Left renal cortex interstitium (tissue), 4 donors: ENCODE results near the gene IRF8. TPM values are rescaled to one million over a fixed set of nuclear protein-coding genes. Genes with fewer than 3 reads are reported as not detected.
"Not testable (repeated sequence)": the region's sequence is repeated elsewhere in the genome, so short reads cannot be mapped to it uniquely, and the experiment has no call there.

ENCODE experiments used
- DNase-seq, 4 donors: peaks; one replicate each; pipeline ENCODE4 v3.0.0-alpha.2; 2013; ENCODE audit warnings: low read depth in 4 of 4, low spot score in 2 of 4, missing footprints in 1 of 4
- polyA plus RNA-seq, 4 donors: library from polyadenylated mRNA; unstranded; fragments of 120-200 nt; gene quantifications; one replicate each; pipeline ENCODE4 v1.2.1, GENCODE V29; 2013; ENCODE audit not compliant: insufficient read length in 4 of 4

Gene IRF8
- polyA plus RNA-seq, 4 donors: 3.9 to 6.6 (median 5.8) TPM

DNA sequence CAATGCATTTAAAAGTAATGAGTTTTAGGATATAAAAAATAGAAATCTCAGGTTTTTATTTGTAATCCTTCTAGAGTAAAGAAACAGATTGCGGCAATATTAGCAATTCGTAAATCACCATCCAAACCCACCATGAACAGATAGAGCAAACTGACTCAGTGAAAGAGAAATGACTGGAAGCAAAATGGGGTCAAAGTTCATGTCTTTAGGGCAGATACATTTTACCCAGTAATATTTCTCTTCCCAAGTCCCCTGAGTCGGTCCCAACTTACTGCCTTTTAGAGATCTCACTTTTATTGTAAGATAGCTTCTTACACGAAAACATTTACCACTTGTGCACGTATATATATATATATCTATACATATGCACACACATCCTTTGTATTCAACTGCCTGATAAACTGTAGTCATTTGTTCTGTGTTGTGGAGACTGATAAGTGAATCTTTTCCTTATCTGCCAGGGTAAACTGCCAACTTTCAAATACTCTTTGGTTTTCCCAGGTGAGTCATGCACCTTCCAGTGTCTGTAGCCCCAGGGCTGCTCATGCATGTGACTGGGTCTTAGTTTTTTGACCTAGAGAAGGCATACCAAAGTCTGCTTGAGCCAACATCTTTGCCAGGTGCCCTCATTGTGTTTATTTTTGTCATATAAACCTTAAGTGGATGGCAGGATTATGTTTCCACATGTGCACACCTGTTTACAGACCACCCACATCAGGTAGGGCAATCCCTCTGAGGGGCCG is 7.8 kb upstream of the IRF8 start:
- no peak for DNase-seq

DNA sequence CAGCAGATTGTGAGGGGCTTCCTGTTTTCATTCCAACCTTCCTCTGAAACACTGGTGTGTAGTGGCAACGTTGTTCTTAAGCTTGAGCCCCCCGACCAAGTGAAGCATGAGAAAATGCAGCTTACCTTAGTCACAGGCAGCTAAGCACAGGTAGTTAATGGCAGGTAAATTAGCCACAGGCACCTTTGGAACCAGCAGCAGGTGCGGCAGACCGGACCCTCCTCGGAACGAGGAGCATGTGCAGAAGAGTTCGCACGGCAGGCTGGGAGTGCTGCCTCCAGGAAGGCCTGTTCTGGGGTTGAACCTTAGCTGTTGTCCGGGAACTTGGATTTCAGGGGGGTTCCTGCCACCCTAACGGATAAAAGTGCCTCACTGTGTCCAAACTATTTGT is 7.2 kb upstream of the IRF8 start:
- no peak for DNase-seq

DNA sequence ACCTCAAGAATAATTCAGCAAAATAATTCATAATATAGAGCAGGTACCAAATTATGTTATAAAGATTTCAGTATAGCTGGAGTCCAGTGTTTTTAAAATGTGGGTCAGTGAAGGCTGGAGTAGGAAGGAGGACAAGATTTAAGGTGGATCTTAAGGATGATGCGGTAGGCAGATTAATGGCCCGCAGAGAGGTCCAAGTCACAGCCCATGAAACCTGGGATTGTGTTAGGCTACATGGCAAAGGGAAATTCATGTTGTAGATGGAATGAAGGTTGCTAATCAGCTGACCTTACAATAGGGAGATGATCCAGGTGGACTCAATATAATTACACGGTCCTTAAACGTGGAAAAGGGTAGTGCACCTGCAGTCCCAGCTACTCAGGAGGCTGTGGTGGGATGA is 6.2 kb upstream of the IRF8 start:
- DNase-seq: no peak

DNA sequence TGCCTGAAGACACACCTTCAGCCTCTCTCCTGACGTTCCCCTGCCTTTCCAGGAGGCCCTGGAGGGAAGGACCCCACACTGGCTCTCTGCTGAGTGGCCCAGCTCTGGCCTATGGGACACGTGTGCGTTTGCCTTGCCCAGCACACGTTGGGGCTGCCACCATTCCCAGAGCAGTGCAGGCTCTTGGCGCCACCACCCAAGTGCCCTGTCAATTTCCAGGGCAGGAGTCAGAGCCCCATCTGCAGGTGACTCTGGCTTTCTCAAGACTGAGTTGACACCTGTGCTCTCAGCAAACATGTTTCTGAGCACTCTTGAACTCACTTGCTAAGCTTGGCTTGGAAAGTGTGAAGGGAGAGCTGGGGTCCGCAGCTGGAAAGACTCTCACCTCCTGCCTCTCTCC is 4.7 kb upstream of the IRF8 start:
- no peak for DNase-seq

DNA sequence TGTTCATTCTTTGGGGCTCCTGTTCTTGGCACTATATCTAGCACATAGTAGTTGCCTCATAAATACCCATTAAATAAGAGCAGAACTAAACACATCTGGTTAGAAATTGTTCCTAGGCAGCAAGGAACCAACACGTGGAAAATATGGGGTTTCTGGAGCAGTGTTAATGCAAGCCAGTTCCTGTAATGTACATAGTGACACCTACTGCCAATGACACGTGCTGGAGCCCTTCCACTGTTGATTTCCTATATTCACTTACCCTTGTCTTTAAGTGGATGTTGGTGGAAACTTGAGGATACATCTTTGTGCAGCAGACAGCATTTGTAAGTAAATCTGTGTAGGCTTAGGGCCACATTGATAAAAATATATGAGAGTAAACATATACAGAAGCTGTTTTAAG is 1.6 kb upstream of the IRF8 start:
- DNase-seq: no peak

DNA sequence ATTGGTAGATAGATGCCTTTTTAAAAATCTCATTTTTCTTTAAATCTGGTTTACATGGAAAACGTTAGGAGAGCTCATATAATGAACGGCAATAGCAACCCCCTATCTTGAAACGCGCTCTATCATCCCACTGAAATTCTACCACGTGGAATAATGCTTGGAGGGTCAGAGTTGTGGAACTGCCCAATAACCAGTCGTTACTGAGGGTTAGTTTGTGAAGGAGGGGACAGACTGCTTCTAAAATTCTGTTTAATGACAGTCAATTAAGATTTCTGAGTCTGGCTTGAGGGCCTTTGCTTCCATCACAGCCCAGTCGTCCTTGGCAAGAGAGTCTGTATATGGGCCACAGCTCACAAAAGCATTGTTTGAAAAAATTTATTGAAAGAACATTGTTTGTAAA is 482 bp downstream of the IRF8 start:
- no peak for DNase-seq

DNA sequence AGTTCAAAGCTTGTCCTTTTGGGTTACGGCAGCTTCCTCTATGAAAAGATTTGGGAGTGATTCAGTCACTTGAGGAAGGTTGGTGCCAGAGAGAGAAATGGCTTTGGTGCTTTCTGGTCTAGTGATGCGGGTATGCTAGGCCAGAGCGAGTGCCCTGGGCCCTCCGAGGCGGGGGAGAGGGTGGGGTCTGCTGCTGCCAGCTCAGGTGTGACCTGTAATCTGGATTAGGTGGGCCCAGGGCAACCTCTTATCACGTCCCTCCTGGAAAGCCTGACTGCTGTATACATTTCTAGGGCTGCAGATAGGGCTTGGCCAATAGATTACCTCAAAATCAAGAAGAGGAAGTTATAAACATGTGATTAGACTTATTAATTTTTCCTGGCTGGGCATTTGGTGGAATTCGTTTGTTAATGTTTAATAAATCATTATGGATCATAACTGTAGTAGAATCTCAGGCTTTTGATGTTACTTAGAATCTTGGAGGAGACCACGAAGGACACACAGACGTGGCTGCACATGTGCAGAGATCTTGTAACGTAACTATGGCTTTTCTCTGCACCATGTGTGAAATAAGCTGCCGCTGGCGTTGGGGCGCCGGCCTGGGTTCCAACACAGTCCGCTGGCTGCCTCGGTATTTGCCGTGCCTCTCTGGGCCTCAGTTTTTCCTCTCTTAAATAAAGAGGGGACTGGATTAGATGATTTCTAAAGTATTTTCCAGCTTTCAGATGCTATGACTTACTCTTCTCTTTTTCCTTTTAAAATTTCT is 1.2 kb downstream of the IRF8 start:
- no peak for DNase-seq

DNA sequence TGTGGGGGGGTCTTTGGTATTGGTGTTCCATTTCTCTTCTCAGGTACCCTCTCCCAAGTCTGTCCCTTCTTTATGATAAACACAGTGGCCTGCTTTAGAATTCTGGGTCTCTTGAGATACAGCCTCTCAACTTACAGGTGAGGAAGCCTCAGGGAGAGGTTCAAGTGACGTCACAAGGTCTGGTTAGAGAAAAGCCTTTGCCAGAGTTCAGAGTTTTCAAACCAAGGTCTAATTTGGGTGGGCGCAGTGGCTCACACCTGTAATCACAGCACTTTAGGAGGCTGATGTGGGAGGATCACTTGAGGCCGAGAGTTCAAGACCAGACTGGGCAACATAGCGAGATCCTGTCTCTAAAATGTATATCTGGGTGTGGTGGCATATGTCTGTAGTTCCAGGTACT is 2.1 kb downstream of the IRF8 start:
- DNase-seq: no peak

DNA sequence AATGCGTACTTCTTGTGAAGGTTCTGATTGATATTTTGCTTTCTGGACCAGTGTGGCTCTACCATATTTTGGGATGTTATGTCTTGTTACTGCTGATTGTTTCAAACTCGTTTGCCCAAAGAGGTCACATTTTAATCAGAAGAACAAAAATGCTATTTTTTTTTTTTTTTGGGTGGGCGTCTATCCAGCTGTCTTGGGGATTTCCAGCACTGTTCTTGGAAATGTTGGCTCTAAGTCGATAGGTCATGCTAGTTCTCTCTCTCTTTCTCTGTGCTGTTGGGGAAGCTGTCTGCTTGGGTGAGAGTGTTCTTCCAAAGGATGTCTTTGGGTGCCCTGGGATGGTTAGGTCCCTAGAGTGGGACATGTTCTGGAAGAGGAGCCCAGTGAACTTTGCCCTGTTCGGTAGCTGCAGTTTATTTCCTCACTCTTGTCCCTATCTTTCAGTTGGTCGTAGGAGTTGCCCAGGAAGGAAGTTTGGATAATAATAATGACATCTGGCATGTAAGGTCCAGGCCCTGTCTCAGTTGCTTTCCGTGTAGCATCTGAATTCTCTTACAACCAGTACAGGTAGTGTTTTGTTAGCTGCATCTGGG is 2.9 kb downstream of the IRF8 start:
- DNase-seq: no peak

DNA sequence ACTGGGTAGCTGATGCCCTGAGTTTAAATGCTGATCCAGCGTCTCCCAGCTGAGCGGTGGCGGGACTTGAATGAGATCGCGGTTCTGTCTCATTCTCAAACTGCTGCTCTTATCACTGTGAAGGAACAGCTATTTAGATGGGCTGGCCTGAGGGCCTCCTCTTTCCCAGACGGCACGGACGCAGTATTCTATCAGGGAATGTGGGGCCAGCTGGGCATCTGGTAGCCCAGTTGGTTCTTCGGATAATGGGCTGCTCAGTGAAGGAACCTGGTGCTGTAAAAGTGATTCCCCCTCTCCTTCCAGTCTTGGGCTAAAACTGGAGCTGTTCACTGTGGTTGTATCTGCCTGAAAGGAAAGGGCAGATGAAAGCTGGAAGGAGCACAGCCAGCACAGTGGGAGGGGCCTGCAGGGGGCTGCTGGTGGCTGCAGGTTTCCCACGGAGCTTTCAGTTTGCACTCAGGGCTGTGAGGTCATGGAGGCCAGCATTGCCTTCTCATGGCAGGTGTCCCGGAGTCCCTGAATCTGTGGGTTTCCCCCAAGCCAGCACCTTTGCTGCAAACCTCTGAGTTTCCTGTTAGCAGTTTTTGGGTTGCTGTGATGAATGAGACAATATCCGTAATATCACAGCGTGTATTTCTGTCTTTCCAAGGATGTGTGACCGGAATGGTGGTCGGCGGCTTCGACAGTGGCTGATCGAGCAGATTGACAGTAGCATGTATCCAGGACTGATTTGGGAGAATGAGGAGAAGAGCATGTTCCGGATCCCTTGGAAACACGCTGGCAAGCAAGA is 3.6 kb downstream of the IRF8 start:
- DNase-seq: no peak

DNA sequence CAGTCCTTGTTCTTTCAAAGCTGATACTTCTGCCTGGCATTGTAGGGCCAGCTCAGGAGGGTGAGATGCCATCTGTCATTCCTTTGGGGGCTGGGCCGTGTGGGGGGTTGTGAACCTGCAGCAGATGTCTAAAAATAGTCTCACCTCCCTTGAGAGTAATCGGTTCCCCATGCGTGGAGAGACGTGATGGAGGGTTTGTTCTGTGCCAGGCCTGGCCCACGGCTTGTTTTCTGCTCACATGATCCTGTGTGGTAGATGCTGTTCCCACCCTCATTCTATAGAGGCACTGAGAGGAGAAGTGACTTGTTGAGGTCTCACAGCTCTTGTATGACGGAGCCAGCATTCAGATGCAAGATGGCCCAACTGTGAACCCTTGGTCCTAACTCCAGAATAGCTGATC is 4.6 kb downstream of the IRF8 start:
- DNase-seq: no peak

DNA sequence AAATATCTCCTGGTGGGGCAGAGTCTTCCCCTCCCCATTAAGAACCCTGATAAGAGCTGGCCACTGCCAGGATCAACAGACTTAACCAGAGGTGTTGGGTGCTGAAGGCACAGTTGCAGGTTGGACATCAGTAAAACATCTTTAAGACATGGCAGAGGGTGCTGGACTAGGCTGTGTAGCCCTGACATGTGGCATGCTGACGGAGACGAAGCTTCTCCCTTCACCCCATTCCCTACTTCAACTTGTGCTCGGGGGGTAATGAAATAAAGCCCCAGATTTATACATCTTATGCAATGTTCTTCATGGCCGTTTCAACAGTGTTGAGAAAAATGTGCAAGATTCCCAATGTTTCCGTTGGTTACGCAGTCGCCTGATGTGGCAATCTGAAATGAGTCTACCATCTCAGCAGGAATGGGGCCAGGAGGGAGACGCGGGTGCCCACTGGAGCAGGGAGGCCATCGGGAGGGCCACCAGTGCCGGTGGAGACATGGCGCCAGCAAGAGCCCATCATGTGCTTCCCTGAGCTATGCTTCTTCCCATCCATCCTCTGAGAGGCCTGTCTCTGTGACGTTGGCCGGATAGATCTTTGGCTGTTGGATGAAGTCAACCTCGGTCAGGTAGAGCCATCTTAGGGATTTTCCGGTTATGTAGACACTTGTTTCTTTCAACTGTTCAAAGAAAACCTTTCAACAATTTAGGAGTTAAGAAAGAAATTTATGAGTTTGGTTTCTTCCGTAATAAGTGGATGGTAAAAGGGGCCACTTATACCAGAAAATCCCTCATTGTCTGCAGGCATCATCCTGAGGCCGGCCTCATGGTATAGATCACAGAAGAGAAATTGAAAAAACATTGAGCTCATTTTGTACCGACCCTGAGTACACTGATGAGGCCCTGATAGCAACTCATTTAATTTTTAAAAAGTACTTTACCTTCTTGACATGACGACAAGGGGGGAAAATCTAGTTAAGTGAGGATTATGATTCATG is 6.4 kb downstream of the IRF8 start:
- DNase-seq: no peak

DNA sequence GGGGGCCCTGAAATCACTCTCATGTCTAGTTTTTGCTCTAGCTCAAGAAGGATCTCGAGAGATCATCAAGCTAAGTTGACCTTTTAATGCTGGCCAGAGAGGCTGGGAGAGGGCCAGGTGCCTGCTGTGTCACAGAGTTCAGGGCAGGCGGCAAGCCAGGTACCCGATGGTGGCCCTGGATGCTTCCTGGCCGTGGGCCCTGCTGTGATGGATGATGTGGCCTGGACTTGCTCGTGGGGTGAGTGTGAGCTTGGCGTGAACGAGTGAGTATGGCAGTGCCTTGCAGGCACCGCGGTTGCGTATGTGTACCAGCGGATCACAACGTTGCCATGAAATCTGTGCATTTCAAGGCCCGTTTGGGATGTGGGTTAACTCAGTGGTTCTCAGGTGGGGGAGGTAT is 7.4 kb downstream of the IRF8 start:
- no peak for DNase-seq

DNA sequence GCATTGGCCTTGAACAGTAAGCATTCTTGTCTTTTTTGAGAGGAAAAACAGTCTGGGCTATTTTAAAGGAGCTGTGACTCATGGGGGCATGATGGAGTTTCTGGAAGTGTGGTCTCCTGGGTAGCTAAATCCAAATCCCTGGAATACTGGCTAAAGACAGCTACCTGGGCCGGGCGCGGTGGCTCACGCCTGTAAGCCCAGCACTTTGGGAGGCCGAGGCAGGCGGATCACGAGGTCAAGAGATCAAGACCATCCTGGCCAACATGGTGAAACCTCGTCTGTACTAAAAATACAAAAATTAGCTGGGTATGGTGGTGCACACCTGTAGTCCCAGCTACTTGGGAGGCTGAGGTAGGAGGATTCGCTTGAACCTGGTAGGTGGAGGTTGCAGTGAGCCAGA is 8.3 kb downstream of the IRF8 start:
- not testable (repeated sequence) for DNase-seq

DNA sequence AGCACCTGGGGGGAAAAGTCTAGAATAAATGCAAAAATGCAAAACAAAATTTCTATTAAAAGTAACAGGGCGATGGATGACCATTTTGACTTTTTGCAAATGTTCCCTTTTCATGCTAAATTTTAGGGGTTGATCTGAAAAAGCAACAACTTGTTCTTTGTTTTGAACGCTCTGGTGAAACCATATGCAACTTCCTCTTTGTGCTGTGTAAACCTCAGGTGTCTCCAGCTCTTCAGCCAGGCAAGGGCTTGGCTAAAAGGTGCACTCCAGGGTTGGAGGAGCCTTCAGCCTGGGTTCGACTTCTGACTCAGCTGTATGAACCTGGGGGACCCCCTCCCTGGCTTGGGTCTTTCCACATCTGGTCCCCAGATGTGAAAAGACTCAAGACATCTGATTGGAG is 9.5 kb downstream of the IRF8 start:
- no peak for DNase-seq

DNA sequence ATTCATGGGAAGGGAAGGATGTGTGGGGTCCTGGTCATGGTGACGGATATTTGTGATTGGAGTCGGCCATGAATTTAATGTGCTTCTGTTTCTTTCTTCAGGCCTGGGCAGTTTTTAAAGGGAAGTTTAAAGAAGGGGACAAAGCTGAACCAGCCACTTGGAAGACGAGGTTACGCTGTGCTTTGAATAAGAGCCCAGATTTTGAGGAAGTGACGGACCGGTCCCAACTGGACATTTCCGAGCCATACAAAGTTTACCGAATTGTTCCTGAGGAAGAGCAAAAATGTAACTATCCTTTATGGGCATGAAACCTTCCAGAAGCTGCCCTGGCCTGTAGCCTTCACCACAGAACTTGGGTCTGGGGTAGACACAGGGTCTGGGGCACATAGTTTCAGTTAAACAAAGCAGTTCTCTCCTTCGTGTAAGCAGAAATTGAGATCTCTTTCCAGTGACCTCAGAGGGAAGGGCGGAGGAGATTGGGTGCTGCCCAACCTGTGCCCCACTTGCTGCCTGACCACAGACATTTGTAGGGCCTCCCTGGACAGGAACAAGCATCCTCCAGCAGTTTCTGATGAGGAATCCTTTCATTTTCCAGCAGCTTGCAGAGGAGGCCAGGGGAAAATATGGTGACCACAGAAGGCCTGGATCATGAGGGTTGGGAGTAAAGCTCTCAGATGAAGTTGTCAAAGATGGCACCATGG is 10.1 kb downstream of the IRF8 start:
- no peak for DNase-seq

DNA sequence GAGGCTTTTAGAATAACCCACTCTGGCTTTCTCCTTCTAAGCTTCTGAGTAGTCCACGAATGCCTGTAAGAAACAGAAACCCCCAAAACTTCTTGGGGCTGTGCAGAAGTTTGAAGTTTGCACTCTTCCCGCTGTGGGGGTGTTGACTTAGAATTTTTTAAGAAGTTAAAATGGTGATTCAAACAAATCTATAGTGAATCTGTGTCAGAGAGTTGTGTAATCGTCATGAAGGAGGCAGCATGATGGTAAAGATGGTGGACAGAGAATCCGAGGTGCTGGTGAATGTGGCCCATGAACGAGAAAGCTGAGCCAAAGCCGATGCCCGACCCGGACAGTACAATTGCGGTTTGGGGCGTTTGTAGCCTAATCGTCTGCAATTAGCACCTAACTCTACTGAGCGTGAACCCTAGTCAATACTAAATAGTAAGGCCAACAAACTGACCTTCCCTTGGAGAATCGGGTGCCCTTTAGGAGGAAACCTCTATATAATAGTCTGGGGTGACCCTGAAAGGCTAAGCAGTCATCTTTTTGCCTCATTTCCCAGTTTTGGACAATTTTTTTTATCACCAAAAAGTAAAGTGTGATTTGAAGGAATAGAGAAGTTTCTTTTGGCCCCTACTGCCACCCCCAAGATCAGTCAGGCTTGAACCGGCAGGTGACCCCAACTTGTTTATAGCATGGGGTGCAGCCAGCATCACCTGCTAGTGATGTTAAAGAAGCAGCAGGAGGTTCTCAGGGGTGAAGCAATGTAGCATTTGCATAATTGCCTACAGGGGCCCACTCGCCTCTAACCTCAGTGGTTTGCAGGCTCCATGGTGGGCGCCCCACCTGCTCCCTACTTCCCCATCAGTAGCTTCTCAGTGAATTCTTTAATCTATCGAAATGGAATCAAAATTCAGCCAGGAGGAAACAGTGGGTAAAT is 11.2 kb downstream of the IRF8 start:
- DNase-seq: no peak

DNA sequence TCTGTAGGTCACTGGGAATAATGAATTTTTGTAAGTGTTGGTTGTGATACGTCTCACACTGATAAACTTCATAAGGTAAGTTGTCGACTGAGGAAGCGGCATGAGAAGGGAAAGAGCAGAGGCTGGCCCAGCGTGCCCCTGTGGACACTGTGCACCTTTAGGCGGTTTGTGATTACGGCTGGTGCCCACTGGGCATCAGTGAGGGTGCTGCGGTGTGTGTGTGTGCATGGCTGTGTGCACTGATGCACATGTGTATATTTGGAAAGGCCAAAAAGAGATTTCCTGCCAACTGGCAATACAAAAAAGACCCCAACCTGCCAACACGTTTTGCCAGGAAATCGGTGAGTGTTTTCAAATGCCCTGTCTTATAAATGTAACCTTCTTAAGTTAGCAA is 11.9 kb downstream of the IRF8 start:
- DNase-seq: no peak
